Skin of body (tissue), 2 donors: ENCODE measurements around the gene UMAD1. TPM values are rescaled to one million over a fixed set of nuclear protein-coding genes. Genes with fewer than 3 reads are reported as not detected.

ENCODE experiments used
- DNase-seq: peaks from one replicate; lab custom pipeline; 2025; lab: John Stamatoyannopoulos, UW
- total RNA-seq: library from RNA; depleted of rRNA; stranded (reverse); fragments of >200 nt; gene quantifications from one replicate; pipeline ENCODE4 v1.2.3, GENCODE V29; 2014

Gene UMAD1
- total RNA-seq, 1 donor from 2014 or later = 8.5 TPM

DNA sequence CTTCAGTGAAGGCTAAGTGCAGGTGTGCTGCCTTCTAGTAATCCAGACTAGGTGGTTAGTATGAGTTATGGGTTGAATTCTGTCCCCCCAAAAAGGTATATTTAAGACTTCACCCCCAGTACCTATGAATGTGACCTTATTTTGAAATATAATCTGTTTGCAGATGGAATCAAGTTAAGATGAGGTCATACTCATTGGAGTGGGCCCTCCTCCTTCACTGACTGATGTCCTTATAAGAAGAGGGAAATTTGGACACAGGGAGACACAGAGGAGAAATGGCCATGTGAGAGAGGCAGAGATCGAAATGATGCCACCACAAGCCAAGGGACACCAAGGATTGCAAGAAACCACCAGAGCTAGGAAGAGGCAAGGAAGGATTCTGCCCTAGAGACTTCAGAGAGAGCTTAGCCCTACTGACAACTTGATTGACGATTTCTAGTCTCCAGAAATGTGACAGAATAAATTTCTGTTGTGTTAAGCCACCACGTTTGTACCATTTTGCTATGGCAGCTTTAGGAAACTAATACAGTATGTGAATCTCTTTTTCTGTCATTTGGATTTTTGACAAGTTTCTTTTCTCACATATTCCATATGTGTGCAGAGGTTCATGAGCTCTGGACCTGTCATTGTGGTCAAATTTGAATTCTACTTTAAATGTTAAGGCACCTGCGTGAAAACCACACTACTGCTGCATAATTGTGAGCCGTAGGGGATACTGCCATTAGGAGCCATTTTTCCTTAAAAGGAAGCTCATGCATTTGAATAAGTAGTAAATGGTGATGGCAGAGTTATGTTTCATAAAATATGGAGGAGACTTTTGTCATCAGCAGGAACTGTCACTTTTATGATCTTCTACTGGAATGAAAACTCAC is 80.4 kb downstream of the UMAD1 start:
- DNase-seq = no peak

DNA sequence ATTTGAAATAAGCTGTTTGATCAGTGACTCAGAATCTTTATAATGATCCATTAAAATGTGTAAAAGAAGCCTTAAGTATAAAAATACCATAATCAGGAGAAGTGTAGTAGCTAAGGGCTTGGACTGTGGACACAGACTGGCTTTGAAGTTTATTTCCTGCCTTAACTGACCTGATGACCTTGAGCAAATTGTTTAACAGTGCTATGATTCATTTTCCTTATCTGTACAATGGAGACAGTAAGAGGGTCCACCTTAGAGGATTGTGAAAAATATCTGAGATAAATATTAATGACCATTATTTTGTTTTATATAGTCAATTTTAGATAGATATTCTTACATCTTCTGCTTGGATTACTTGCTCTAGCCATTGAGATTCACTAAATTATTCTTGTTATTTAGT is 91.2 kb downstream of the UMAD1 start:
- no peak for DNase-seq

GRCh38 chr7:7732621-7733281 is 92.2 kb downstream of the UMAD1 start:
- DNase-seq = peak; percentile 21

- DNase-seq = no peak
These were observed 96.1 kb downstream of the UMAD1 start for GRCh38 chr7:7736671-7737070.

DNA sequence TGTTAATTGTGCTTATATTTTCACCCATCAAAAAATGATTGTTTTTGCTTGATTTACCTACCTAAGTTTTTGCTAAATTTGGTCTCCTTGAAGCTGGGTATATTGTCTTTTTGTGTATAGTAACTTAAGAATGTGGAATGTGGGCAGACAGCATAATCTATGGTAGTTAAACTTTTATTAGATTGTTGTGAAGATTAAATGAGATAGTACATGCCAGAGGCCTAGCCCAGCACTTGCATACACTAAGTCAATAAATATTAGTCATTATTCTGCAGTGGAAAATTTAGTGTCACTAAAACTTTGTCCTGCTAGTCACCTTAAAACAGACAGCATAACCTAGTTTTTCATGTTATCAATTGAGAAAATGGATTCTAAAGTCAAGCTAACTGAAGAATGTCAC is 97.1 kb downstream of the UMAD1 start:
- DNase-seq = no peak

GRCh38 chr7:7738177-7738576 is 97.6 kb downstream of the UMAD1 start:
- no peak for DNase-seq

- DNase-seq = no peak
These were observed 98.1 kb downstream of the UMAD1 start for GRCh38 chr7:7738622-7739021.

DNA sequence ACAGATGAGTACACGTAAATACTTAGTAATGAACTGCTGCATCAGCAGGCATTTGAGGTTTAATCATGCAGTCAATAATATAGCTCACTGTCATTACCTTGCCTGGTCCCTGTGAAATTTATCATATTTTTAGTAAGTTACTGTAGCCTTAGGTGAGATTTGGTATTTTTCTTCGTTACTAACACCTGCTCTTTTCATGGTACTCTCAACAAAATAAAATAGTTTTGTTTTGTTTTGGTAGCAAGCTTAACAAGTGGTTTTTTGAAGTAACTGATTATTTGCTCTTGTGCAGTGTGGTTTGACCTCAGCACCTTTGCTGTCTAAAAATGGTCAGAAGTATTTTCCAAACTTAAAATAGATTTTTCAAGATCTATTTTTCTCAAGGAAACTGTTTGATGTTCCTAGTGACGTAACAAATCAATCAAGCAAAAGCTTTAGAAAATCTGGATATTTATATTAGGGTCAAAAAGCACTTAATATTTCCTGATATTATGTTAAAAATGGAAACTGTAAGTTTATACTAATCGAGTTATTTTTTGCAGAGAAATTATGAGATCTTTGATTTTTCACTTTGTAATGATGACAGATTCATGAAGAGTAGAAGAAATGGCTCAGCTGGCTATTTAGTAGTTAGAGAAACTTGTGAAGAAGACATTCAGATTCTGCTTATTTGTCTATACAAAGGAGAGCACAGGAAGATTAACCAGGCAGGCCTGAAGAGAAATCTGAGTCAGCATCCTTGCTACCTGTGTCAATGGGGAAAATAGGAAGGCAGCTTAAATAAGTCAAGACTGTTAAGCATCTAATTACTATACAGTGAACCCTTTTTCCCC is 98.9 kb downstream of the UMAD1 start:
- DNase-seq = no peak

GRCh38 chr7:7740037-7740355 is 99.4 kb downstream of the UMAD1 start:
- DNase-seq = no peak

DNA sequence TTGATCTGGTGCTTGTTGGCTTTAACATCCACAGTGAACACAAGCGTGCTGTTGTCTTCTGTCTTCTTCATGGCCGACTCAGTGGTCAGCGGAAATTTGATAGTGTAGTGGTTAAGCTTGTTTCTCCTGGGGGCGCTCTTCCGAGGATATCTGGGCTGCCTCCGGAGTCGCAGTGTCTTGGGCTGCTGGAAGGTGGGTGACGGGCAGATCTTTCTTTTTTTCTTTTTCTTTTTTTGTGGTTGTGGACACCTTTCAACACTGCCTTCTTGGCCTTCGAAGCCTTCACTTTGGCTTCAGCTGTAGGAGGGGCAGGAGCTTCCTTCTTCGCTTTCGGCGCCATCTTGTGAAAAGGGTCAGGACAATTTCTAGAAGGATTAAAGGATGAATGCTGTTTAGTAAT is 101.7 kb downstream of the UMAD1 start:
- DNase-seq = no peak

- no peak for DNase-seq
These were observed 104.7 kb downstream of the UMAD1 start for GRCh38 chr7:7745258-7745657.

- DNase-seq = no peak
These were observed 105.4 kb downstream of the UMAD1 start for GRCh38 chr7:7745966-7746365.

DNA sequence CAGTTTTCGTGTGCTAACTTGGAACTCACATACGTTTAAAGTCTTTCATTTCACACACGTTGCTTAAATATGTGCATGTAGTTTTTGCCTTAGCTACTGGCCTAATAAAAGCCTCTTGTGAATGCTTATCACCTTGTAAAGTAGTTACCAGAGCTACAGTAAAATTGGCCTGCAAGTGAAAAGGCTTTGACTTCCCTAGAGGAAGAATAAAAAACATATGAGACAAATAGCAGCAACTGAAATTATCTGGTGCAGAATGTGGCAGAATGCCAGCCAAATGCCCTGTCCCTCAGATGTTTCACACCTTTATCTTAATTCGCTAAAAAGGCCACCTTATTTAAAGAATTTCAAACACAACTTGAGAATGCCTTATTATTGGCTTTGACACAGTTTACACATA is 105.9 kb downstream of the UMAD1 start:
- no peak for DNase-seq

GRCh38 chr7:7750571-7751242 is 110.2 kb downstream of the UMAD1 start:
- DNase-seq = no peak

GRCh38 chr7:7751243-7752092 is 110.9 kb downstream of the UMAD1 start:
- DNase-seq = no peak

DNA sequence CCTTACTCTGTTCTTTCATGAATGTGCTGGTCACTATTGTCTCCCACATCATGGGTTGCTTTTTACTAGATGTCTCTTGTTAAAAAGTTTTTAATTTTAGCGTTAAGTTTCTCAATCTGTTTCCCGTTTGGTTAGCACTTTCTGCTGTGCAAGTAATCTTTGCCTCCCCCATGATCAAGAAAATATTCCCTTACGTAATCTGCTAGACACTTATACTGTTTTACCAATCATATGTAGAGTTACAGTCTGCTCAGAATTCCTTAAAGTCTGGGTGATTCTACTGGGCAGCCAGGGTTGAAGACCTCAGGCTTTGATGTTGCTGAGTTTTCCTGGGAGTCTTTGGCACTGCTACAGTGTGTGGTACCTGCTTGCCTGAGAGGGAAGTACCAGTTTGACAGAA is 116.0 kb downstream of the UMAD1 start:
- no peak for DNase-seq

DNA sequence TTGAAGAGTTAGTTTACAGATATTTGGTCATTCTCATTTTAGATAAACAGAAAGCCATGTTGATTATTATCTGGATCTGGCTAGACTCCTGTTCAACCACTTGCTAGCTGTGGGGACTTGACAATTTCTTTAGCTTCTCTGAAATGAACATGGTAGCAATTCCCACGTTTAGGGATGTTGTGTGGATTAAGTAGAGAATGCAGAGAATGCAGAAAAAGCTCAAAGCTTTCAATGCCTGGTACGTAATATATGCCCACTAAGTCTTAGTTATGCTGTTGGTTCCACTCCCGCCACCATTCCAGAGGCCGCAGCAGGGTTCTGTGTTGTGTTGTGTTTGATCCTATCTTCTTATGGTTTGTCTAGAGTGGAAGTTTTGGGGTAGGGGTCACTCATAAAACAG is 117.0 kb downstream of the UMAD1 start:
- DNase-seq = no peak

- peak; percentile 5 for DNase-seq
These were observed 120.9 kb downstream of the UMAD1 start for GRCh38 chr7:7761340-7761973.

DNA sequence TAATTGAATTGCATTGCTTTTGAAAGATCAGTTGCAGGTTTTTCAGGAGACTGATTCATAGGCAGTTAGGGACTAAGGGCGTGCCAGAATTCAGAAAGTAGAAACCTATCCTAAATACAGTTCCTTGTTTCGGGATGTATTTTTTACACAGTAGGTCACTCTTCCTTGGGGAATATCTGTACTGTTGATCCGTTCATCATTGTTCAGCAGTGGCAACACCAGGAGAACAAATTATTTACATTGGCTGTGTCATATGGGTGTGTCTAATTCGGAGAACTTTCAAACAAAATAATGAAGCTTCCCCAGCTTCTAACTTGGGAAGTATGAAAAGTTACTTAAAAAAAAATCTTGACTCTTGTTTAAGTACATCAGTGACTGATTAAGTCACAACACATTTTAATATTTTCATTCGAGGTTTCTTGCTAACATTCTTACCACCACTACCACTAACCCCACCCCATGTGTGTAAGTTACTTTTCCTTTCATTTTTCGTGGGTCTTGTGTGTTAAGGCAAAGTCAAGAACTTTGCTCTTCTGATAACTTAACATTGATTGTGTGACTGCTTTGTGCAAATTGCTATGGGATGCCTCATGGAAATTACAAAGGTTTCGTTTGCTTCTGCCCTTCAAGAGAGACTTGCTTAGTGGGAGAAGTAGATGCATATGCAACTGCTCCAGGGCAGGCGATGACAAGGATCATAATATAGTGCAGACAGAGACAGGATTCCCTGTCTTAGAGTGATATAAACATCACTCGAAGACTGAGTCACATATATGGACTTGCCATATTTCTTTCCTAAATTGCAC is 121.6 kb downstream of the UMAD1 start:
- DNase-seq = peak; percentile 47
